NCI-H345 (cell line): ENCODE results near the gene ARHGAP8.

Source experiments
- DNase-seq: peaks from one replicate; lab custom pipeline; 2025; lab: John Stamatoyannopoulos, UW

ARHGAP8 gene

GRCh38 chr22:44802956-44803355 is 50.6 kb downstream of the ARHGAP8 start:
- no peak for DNase-seq

DNA sequence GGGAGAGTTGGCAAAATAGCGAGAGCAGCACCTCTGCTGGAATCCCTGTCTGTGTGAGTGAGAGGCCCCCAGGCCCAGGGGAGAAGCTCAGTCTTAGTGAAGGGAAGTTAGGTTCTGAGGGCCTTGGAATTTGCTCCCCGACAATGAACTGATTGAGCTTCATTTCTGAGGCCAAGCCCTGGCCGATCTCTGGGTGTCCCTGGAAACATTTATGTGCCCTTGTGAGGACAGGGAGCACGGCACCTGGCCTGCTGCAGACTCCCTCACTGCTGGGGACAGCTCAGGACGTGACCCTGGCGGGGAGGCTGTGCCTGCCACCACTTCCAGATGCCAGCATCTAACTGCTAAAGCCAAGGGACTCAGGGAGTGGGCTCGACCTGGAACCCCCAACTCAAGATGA is 52.0 kb downstream of the ARHGAP8 start:
- no peak for DNase-seq

DNA sequence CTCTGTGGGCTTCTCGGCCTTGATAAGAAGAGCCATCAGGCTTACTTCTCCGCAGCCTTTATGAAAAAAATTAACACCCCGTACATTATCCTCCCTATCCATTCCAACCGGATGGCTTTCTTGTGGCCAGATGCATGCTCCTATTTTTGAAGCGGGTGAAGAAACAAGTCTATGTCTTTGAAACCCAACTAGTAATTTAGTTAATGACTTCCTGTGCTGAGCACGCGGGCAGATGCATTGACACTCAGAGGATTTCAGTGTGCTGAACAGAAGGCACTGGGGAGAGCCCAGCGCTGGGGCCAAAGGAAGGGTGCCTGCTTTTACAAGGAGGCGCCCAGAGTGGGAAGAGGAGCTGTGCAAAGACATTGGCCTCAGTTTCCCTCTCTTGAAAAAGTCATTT is 53.3 kb downstream of the ARHGAP8 start:
- DNase-seq: no peak

GRCh38 chr22:44807232-44807631 is 54.9 kb downstream of the ARHGAP8 start:
- DNase-seq: no peak

- DNase-seq: no peak
These were observed 55.7 kb downstream of the ARHGAP8 start for GRCh38 chr22:44807915-44808690.

DNA sequence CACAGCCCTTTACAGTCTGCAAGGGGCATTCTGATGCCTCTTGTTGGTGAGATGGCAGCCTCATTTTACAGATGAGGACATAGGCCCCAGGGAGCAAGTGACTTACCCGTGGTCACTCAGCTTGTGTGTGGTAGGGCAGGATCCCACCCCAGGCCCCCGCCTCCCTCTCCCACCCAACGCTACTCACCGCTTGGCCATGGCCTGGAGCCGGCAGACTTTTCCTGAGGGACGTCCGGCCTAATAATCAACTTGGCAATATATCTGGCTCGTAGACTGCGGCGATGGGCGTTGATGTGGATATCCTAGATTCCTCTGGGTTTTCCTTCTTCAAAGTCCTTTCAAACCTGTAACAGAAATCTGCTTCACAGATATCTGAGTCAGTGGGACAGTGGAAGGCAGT is 57.1 kb downstream of the ARHGAP8 start:
- no peak for DNase-seq

DNA sequence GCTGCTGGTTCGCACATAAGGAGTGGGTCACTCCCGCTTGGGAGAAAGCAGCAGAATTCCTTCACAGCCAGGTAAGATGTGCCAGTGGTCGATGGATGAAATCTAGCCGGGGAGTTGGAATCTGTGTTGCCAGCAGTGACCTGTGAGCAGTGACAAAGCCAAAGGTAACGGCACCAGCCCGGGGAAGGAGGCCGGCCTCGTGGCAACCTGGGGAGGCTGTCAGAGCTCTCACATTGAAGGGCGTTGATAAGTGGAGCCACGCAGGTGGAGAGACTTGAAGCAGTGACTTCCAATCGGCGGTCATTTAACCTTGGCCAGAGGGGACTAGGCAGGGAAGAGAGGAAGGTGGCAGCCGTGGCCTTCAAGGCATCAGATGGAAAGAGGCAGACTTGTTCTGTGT is 58.8 kb downstream of the ARHGAP8 start:
- DNase-seq: no peak

DNA sequence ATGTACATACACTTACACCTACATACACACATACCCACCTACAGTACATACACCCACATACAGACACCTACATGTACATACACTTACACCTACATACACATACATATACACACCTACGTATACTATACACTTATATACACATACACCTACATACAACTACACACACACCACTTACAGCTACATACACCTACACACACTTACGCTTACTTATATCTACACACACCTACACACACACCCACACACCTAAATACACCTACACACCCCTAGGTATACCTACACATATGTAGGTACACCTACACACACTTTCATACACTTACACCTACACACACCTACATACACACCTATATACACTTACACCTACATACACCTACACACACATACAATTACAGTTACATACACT is 61.0 kb downstream of the ARHGAP8 start:
- no peak for DNase-seq

DNA sequence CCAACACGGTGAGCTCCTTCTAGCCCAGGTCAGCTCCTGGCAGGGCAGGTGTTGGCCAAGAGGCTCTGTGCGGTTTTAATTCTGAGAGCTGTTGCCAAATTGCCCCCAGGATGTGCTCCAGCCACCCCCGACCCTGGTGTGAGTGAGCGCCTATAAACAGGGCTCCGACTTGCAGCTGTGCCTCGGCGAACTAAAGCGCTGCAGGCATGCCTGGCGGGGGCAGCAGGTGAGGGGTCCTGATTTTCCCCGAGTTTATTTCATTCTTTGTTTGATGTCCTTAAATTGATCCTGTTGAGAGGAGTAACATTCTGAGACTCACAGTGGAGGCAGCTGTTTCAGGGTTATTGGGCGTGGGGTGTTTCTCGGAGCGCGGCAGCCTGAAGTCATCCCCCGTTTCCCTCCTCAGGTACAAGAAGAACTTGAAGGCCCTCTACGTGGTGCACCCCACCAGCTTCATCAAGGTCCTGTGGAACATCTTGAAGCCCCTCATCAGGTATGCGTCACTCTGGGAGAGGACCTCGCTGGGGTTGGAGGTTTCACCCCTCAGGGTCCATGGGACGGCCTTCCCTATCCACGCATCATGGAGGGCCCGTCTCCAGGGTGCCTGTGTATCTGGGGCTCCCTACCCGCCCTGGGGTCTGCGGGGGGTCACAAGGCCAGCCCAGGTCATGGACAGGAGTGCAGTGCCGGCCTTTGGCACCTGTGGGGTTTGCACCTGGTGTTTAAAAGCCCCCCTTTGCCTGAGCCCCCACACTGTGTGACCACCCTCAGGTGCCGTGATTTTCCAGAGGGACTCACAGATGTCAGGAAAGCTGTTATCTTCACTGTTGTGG is 62.1 kb downstream of the ARHGAP8 start:
- no peak for DNase-seq

DNA sequence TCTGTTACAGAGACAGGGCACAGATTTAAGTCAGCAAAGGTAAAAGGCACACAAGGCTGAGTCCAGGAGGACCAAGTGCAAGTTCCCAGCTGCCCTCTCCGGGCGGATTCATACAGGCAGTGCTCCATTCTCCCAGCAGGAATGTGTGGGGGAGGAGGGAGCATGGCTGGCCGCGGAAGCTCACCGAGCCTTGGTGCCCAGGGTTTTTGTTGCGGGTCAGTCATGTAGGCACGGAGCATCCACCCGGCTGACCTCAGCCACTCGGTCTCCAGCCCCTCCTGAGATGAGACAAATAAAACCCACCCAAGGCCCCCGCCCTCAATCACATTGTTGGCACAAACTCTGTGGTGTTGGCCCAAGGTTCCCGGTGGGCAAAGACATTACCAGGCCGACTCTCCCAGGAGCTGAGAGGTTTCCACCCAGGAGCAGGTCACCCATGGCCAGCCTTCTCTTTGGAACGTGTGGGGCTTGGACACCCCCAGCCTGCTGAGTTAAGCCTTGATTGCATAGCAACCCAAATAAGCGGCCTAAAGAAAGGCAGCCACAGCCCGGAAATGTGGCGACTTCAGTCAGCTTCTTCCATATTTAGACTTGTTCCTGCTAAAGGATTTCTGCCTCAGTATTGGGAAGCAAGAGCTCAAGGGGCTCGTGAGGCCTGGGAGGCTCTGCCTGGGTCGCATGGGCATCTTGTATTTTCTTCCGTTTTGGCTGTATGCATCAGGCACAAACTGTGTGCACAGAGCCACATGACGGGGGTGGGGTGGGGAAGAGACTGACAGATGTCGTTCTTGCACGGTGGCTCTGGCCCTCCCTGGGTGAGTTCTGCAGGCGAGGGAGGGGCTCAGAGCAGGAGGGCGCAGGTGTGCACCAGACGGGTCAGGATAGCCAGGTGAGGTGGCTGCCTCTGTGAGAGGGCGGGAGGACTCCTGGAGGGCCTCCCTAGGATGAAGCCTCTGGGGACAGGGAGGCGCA is 63.0 kb downstream of the ARHGAP8 start:
- no peak for DNase-seq

DNA sequence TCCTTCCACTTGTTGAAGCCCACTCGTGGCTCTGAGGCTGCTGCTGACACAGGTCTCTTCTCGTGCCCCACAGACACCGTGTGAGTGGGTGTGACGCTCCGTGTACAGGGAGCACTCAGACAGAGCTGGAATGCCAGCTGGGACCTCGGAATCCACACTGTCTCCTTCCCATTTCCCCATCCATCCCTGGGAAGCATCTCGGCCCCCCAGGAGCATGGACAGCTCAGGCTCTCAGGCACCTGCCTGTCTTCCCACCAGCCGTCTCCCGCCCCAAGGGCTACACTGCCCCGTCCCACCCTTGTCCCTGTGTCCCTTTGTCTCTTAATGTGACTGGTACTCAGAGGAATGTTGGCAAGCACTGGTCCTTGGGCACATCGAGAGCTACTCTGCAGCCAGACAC is 63.8 kb downstream of the ARHGAP8 start:
- no peak for DNase-seq

DNA sequence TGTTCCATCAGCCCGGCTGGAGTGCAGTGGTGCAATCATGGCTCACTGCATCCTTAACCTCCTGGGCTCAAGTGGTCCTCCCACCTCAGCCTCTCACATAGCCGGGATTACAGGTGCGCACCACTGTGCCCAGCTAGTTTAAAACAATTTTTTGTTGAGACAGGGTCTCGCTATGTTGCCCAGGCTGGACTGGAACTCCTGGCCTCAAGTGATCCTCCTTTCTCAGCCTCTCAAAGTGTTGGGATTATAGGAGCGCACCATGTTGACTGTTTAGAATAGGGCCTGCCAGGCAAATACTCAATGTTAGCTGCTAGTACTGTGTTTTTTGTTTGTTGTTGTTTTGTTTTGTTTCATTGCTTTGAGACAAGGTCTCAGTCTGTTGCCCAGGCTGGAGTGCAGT is 66.4 kb downstream of the ARHGAP8 start:
- no peak for DNase-seq

DNA sequence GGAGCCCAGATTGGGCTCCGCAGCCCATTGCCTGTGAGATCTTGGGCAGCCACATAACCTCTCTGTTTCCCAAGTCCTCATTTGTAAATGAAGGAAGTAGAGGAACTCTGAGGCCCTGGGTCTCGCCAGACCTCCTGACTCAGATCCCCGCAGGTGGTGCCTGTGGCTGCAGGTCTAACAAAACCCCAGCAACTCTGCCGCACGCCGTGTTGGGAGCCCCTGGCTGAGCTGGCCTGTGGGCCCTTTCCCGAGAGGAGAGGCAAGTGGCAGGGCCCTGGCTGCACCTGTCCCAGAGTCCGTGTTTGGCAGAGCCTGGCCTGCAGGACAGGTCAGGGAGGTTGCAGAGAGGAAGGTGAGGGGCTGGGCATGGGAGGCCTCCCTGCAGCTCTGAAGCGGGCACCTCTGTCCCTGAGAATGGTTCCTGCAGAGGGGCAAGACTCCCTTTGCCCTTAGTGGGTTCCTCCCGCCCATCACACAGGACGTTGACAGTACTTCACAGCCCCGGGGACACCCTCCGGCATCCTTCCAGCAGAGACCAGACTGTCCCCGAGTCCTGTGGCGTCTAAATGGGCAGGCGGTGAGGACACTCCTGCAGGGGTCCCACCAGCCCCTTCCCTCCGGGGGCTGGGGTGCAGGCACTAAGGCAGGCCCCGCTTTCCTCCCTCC is 67.7 kb downstream of the ARHGAP8 start:
- DNase-seq: no peak

DNA sequence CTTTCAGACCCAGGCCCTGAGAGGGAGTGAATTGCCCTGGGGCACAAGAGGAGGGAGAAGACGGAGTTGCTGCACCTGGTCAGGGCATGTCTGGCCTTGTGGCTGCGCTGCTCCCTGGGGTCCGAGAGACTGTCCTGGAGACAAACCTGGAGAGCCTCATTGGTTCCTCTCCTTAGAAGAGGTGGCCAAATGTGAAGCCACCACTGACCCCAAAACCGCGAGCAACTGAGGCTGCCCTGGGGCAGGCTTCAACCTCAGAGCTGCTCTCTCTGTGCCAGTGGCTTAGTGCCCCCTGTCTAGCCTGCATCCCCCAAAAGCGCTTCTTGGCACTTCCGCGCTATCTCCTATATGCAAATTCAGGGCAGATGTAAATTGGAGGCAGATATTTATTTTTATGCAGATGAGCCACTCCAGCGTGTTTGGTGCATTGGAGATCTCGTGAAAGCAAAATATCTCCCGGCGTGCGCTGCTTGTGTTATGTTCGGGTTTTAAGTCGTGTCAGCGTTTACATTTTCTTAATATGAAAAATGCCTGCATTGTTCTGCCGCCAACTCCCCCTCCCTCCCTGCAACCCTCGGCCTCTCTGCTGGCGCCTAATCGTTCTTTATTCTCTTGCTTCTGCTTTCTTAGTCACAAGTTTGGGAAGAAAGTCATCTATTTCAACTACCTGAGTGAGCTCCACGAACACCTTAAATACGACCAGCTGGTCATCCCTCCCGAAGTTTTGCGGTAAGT is 69.5 kb downstream of the ARHGAP8 start:
- DNase-seq: no peak

DNA sequence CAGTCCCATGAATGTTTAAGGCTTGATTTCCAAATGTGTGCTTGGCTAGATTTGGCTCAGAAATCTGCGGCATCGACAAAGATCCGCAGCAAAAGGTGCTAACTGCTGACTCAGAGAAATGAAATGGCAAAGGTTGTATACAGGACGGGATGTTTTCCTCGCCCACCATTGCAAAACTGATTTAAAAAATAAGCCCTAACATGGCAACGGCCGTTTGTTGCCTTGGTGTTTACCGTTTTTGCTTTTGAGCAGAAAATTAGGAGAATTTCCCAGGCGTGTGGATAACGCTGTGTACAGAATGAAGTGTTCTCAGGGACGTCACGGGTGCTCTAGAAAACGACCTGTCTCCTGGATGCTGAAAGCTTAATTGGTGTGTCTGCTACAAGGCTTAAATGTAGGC is 70.2 kb downstream of the ARHGAP8 start:
- no peak for DNase-seq

- no peak for DNase-seq
These were observed 71.0 kb downstream of the ARHGAP8 start for GRCh38 chr22:44823396-44823795.

- no peak for DNase-seq
These were observed 71.4 kb downstream of the ARHGAP8 start for GRCh38 chr22:44823806-44824205.

GRCh38 chr22:44824271-44824670 is 71.9 kb downstream of the ARHGAP8 start:
- no peak for DNase-seq

DNA sequence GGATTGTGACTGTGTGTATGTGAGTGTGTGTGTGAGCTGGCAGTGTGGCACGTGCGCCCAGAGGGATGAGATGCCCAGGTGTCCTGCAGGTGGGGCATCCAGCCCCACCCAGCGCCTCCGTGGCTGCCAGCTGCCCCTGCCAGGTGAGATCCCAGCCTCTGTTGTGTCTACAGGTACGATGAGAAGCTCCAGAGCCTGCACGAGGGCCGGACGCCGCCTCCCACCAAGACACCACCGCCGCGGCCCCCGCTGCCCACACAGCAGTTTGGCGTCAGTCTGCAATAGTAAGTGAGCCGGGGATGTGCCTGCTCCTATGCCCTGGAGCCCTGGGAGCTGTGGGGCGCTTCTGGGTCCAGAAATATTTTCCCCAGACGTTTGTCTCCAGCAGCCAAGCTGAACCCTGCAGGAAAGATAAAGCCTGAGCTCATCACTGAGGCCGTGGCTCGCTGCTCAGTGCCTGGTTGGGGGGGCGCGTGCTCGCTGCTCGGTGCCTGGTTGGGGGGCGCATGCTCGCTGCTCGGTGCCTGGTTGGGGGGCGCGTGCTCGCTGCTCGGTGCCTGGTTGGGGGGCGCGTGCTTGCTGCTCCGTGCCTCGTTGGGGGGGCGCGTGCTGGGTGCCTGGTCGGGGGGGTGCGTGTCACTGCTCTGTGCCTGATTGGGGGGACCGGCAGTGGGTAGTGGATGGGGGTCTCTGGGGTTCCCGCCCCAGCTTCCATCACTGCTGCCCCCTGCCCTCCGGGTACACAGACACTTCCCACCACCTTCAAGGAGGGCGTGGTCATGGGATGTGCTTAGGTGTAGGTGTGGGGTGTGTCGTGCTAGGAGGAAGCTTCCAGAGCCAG is 73.2 kb downstream of the ARHGAP8 start:
- DNase-seq: no peak

DNA sequence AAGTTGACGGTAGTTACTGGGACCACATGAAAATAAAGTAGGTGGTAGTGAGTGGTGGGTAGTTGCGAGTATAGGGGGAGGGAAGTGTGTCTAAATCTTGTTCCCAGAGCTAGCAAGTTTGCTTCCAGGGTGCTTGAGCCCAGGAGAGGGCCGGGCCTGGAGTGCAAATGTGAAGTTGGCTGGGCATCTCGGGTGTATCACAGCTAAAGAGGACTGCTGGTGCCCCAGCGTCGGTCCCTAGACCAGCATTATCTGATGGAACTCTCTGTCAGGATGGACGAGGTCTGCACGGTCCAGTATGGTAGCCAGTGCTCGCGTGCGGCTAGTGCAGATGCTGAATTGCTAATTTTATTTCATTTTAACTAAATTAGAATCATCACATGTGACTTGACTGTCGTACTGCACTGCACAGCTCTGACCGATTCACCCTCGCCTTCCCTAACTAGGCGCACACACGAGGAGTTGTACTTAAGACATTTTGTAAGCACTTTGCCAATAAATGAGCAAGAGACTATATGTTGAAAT is 75.4 kb downstream of the ARHGAP8 start:
- DNase-seq: no peak
